GM12874 (cell line): ENCODE data around the gene VPS11.

Source experiments
- CTCF ChIP-seq: IDR thresholded peaks from 2 replicates; pipeline ENCODE4 v1.5.1; 2011; ENCODE audit warnings: low read depth, mild to moderate bottlenecking, control low read depth, low read length, moderate library complexity; ENCODE audit not compliant: insufficient read depth

Gene VPS11

GRCh38 chr11:119052163-119052814 lies 15.3 kb upstream of the VPS11 start:
- no peak for TF ChIP-seq CTCF

DNA sequence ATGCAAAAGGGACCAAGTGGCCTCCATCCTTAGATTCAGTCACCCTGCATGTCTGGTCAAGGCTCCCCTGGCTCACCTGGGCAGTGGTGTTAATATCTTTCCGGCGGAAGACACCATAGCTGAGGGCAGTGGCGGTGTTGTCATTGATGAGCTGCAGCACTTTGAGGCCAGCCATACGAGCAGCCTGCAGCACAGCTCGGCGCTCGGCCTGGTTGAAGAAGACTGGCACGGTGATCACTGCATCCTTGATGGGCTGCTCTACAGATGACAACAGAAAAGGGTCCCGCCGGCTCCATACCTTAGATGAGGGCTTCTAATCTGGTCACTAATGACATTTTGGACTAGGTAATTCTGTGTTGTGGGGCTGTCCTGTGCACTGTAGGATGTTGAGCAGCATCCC lies 13.2 kb upstream of the VPS11 start:
- TF ChIP-seq CTCF: no peak

GRCh38 chr11:119055901-119056300 lies 11.7 kb upstream of the VPS11 start:
- 0 out of 2 replicates have a peak, but pooled peaks have one; percentile 12 for TF ChIP-seq CTCF

GRCh38 chr11:119056421-119056999 lies 11.1 kb upstream of the VPS11 start:
- no peak for TF ChIP-seq CTCF

GRCh38 chr11:119057000-119057769 lies 10.4 kb upstream of the VPS11 start, which contains the start of gene HYOU1:
Gene HYOU1 (minus strand): TSS chr11:119057205. CDS start chr11:119056160, 1,045 bp downstream.
- TF ChIP-seq CTCF: peak; percentile 30

DNA sequence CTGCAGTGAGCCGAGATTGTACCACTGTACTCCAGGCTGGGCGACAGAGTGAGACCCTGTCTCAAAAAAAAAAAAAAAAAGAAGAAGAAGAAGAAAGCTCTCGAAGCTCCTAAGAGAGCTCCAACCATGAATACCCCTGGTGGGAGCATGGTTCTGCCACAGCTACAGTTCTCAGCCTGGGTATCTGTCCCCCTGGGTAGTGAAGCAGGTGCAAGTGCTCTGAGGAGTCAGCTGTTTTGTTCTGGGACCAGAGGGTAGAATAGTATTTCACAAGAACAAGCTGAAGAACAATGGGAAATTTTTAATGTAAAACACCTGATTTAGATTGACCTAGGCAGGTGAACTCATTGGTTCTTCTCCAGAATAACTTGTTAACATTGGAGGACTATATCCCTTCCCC lies 6.4 kb upstream of the VPS11 start:
- TF ChIP-seq CTCF: no peak

DNA sequence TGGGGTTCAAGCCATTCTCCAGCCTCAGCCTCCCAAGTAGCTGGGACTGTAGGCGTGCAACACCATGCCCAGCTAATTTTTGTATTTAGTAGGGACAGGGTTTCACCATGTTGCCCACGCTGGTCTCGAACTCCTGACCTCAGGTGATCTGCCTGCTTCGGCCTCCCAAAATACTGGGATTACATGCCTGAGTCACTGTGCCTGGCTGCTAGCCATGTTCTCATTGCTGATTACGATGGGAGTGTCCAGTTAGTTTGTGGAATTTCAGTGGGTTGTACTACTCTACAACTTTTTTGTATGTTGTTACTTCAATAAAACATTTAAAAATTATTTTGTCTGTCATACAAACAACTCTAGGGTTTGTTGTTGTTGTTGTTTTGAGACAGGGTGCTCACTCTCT lies 4.8 kb upstream of the VPS11 start:
- TF ChIP-seq CTCF: no peak
